WTC11 (cell line): ENCODE results near the gene TSHZ3.

Experiments used
- USF1 ChIP-seq: sonication (generic); formaldehyde crosslinking; IDR thresholded peaks from 2 replicates; pipeline ENCODE4 v1.8.0; 2022; ENCODE audit warnings: mild to moderate bottlenecking, missing genetic modification reagents
- ZNF512 ChIP-seq: sonication (generic); formaldehyde crosslinking; IDR thresholded peaks from 2 replicates; pipeline ENCODE4 v1.8.1; 2022; ENCODE audit warnings: missing genetic modification reagents, borderline replicate concordance

- TF ChIP-seq ZNF512 (CRISPR knock-in tag) (no peak), USF1 (CRISPR knock-in tag) (no peak)
These were observed 64.6 kb downstream of the TSHZ3 start for GRCh38 chr19:31284621-31285020.
